Adrenal gland (tissue), 5 donors: ENCODE measurements around the gene GMEB2.

ENCODE experiments used
- POLR2A ChIP-seq, 2 donors: fragments of 450-650 bp; IDR thresholded peaks; one replicate each; pipeline ENCODE4 v1.6.1; 2017; ENCODE audit warnings: antibody characterized with exemption in 2 of 2, mild to moderate bottlenecking in 2 of 2, moderate library complexity in 1 of 2
- TF ChIP-seq, protein P1 (sequence below), 6 experiments: fragments of 450-650 bp in 4 of 6; fragments of 200-600 bp in 2 of 6; sonication (generic) in 1 of 6; IDR thresholded peaks; 1 replicate in 5 of 6; 2 replicates in 1 of 6; pipeline versions ENCODE4 v1.5.1 to v1.8.0; 2016 to 2021; ENCODE audit warnings: antibody characterized with exemption in 6 of 6, mild to moderate bottlenecking in 2 of 6, moderate library complexity in 1 of 6
- donor health status: DM: no; HTN: no; CAD: no.

DNA sequence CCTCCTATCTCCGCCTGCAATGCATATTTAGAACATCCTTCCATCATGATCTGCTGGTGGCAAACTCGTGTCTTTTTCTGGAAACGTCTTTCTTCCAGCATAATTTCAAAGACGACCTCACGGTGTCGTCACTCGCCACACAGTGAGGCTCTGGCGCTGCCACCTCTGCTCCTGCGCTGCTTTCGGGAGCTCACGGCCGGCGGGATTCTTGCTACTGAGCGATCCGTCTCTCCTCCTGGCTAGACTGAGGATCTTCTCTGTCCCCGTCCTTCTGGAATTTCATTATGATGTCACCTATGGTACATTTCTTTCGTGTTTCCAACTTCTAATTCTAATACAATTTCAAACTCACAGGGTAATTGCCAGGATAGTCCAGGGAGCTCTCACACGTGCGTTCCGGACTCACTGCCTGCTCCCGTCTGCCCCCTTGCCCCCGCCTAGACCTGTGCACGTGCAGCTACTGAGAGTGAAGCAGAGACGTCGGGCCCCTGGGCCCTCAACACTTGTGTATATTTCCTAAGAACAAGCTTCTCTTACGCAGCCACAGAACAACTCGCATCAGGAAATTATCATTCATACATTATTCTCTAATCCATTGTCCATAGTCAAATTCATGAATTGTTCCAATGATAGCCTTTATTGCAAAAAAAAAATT, 27.4 kb downstream of the GMEB2 start:
- TF ChIP-seq, protein P1, sequence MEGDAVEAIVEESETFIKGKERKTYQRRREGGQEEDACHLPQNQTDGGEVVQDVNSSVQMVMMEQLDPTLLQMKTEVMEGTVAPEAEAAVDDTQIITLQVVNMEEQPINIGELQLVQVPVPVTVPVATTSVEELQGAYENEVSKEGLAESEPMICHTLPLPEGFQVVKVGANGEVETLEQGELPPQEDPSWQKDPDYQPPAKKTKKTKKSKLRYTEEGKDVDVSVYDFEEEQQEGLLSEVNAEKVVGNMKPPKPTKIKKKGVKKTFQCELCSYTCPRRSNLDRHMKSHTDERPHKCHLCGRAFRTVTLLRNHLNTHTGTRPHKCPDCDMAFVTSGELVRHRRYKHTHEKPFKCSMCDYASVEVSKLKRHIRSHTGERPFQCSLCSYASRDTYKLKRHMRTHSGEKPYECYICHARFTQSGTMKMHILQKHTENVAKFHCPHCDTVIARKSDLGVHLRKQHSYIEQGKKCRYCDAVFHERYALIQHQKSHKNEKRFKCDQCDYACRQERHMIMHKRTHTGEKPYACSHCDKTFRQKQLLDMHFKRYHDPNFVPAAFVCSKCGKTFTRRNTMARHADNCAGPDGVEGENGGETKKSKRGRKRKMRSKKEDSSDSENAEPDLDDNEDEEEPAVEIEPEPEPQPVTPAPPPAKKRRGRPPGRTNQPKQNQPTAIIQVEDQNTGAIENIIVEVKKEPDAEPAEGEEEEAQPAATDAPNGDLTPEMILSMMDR (IDR thresholded peaks at IDR 0.05), result no peak
- no peak for TF ChIP-seq POLR2A (IDR thresholded peaks at IDR 0.05)
